ENCODE measurements around the gene SH2D4B.

DNA sequence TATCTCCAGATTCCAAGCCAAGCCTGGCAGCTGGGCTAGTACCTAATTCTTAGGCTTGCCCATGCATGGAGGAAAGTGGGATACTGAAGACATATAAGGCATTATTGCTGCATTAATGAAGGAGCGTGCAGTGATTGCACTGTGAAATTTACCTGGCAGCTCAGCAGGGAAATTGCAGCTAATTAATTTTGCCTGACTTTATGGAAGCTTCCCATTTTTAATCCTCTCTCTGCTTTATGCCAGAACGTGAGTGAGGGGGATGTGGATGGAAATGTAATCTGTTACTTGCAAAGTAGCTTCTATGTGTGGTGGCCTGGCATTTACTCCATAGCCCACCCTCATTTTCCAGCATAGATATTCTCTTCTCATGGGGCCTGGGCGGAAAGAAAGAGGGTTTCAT lies 134.9 kb downstream of the SH2D4B start:
- TF ChIP-seq CTCF (IDR thresholded peaks at IDR 0.05): no peak
- TF ChIP-seq POLR2A (IDR thresholded peaks at IDR 0.05): no peak
